Liver (tissue), 9 donors: ENCODE data around the gene CDH4. TPM values are rescaled to one million over a fixed set of nuclear protein-coding genes. Genes with fewer than 3 reads are reported as not detected.

ENCODE experiments used
- DNase-seq: peaks from one replicate; pipeline ENCODE4 v3.0.0-alpha.2; 2017; ENCODE audit warnings: low spot score
- H3K27ac ChIP-seq, 2 donors: one replicate each; pipeline ENCODE4 v1.7.0; 2013; ENCODE audit warnings: inconsistent platforms in 2 of 2, low read length in 2 of 2, control low read depth in 1 of 2, low read depth in 1 of 2, mild to moderate bottlenecking in 1 of 2
- H3K27me3 ChIP-seq, 4 donors: one replicate each; pipeline versions ENCODE4 v1.6.1 to v1.7.0; 2013; ENCODE audit warnings: low read length in 3 of 4, inconsistent platforms in 1 of 4, mild to moderate bottlenecking in 1 of 4, moderate library complexity in 1 of 4; ENCODE audit not compliant: control insufficient read depth in 4 of 4, insufficient read depth in 4 of 4
- H3K36me3 ChIP-seq, 4 donors: one replicate each; pipeline versions ENCODE4 v1.6.1 to v1.7.0; 2013; ENCODE audit warnings: low read length in 3 of 4, mild to moderate bottlenecking in 3 of 4, low read depth in 1 of 4, moderate library complexity in 1 of 4; ENCODE audit not compliant: control insufficient read depth in 4 of 4, insufficient read depth in 3 of 4
- H3K4me1 ChIP-seq, 4 donors: one replicate each; pipeline versions ENCODE4 v1.6.1 to v1.7.0; 2013; ENCODE audit warnings: low read length in 3 of 4, mild to moderate bottlenecking in 3 of 4, moderate library complexity in 1 of 4; ENCODE audit not compliant: control insufficient read depth in 4 of 4, insufficient read depth in 4 of 4
- H3K4me3 ChIP-seq, 3 donors: one replicate each; pipeline versions ENCODE4 v1.6.1 to v1.7.0; 2013; ENCODE audit warnings: low read length in 3 of 3, control low read depth in 1 of 3, low read depth in 1 of 3, mild to moderate bottlenecking in 1 of 3
- H3K9ac ChIP-seq, 2 donors: one replicate each; pipeline ENCODE4 v1.7.0; 2013; ENCODE audit warnings: low read length in 2 of 2, mild to moderate bottlenecking in 2 of 2, moderate library complexity in 2 of 2, control low read depth in 1 of 2, low read depth in 1 of 2
- H3K9me3 ChIP-seq, 4 donors: one replicate each; pipeline versions ENCODE4 v1.6.1 to v1.7.0; 2013; ENCODE audit warnings: low read length in 3 of 4; ENCODE audit not compliant: control insufficient read depth in 4 of 4
- EGR1 ChIP-seq, 2 donors: IDR thresholded peaks; 2 replicates each; pipeline ENCODE4 v1.6.1; 2016 to 2018; ENCODE audit warnings: antibody characterized with exemption in 2 of 2, low read depth in 2 of 2
- FOXA1 ChIP-seq: IDR thresholded peaks from 2 replicates; pipeline ENCODE4 v1.6.1; 2016; ENCODE audit warnings: antibody characterized with exemption
- FOXA2 ChIP-seq: IDR thresholded peaks from 2 replicates; pipeline ENCODE4 v1.6.1; 2016; ENCODE audit warnings: antibody characterized with exemption
- GABPA ChIP-seq, 2 donors: IDR thresholded peaks in 1 of 2; conservative IDR thresholded peaks in 1 of 2; 2 replicates each; pipeline ENCODE4 v1.6.1; 2016; ENCODE audit warnings: antibody characterized with exemption in 2 of 2, mild to moderate bottlenecking in 1 of 2, moderate library complexity in 1 of 2
- HNF4A ChIP-seq, 2 donors: conservative IDR thresholded peaks; 2 replicates each; pipeline ENCODE4 v1.6.1; 2016; ENCODE audit warnings: antibody characterized with exemption in 2 of 2, mild to moderate bottlenecking in 2 of 2
- HNF4G ChIP-seq: IDR thresholded peaks from 2 replicates; pipeline ENCODE4 v1.6.1; 2016; ENCODE audit warnings: antibody characterized with exemption
- JUND ChIP-seq, 2 donors: IDR thresholded peaks; 2 replicates each; pipeline ENCODE4 v1.6.1; 2016; ENCODE audit warnings: antibody characterized with exemption in 2 of 2
- NR2F2 ChIP-seq: IDR thresholded peaks from 2 replicates; pipeline ENCODE4 v1.6.1; 2016; ENCODE audit warnings: antibody characterized with exemption
- RAD21 ChIP-seq, 2 donors: IDR thresholded peaks; 2 replicates each; pipeline ENCODE4 v1.6.1; 2016; ENCODE audit warnings: antibody characterized with exemption in 2 of 2, mild to moderate bottlenecking in 2 of 2
- RXRA ChIP-seq, 2 donors: IDR thresholded peaks; 2 replicates each; pipeline ENCODE4 v1.6.1; 2017 to 2018; ENCODE audit warnings: antibody characterized with exemption in 2 of 2, mild to moderate bottlenecking in 1 of 2
- SP1 ChIP-seq: IDR thresholded peaks from 2 replicates; pipeline ENCODE4 v1.6.1; 2018; ENCODE audit warnings: antibody characterized with exemption, mild to moderate bottlenecking
- YY1 ChIP-seq: IDR thresholded peaks from 2 replicates; pipeline ENCODE4 v1.6.1; 2016; ENCODE audit warnings: antibody characterized with exemption, mild to moderate bottlenecking
- WGBS: extraction: QIAGEN DNeasy Blood & Tissue Kit; methylation state at CpG from one replicate; pipeline ENCODE4 v1.1.7; 2013; 5-methylcytosine and 5-hydroxymethylcytosine counted together
- polyA plus RNA-seq, 2 donors: library from polyadenylated mRNA; stranded (reverse) in 1 of 2; unstranded in 1 of 2; fragments of 200-250 nt in 1 of 2; fragments of >200 nt in 1 of 2; fragmentation: Nextera tagmentation in 1 of 2; extraction: Ambion mirVana in 1 of 2; gene quantifications; one replicate each; pipeline versions ENCODE4 v1.2.1 to v1.2.3, GENCODE V29; 2013 to 2015
- total RNA-seq, 2 donors: library from RNA; depleted of rRNA; stranded (reverse); fragments of >200 nt; gene quantifications; one replicate each; pipeline ENCODE4 v1.2.3, GENCODE V29; 2014
- TF ChIP-seq, protein P1 (sequence below): IDR thresholded peaks from 2 replicates; pipeline ENCODE4 v1.6.1; 2016; ENCODE audit warnings: antibody characterized with exemption, mild to moderate bottlenecking
- TF ChIP-seq, protein P2 (sequence below): IDR thresholded peaks from 2 replicates; pipeline ENCODE4 v1.6.1; 2016; ENCODE audit warnings: antibody characterized with exemption
- TF ChIP-seq, protein P3 (sequence below): fragments of 150-350 bp; IDR thresholded peaks from 2 replicates; pipeline ENCODE4 v1.5.1; 2017; ENCODE audit warnings: improper control_type of control experiment, low read depth, low read length; ENCODE audit not compliant: missing input control
- TF ChIP-seq, protein P4 (sequence below): IDR thresholded peaks from 2 replicates; pipeline ENCODE4 v1.6.1; 2016; ENCODE audit warnings: antibody characterized with exemption
- TF ChIP-seq, protein P5 (sequence below): IDR thresholded peaks from 2 replicates; pipeline ENCODE4 v1.6.1; 2016; ENCODE audit warnings: antibody characterized with exemption
- donor health status: healthy.
- donor health status: healthy.
- donor health status: healthy.
- donor health status: healthy.
- donor health status: healthy.

CDH4 gene
- total and polyA plus RNA-seq, 4 donors, result 0.03 to 0.25 (median 0.19) TPM; not detected in 1

DNA sequence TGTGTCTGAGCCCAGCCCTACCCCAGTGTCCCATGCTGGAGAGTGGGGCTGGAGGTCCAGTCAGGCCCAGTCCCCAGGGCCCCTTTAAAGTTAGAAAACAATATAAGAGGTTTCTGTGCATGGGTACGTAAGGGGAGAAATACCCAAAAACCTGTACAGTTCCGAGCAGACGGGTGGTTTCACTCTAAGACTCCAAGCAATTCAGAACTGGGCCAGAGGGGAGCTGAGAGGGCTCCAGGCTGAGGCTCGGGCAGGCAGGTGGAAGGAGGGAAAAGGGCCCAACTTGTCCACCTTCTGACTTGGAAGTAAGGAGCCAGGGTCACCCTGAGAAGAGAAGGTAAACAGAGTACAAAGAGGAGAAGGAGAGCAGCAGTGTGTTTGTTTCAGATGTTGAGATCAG, 296.0 kb downstream of the CDH4 start:
- no peak for DNase-seq
- TF ChIP-seq, protein P1, sequence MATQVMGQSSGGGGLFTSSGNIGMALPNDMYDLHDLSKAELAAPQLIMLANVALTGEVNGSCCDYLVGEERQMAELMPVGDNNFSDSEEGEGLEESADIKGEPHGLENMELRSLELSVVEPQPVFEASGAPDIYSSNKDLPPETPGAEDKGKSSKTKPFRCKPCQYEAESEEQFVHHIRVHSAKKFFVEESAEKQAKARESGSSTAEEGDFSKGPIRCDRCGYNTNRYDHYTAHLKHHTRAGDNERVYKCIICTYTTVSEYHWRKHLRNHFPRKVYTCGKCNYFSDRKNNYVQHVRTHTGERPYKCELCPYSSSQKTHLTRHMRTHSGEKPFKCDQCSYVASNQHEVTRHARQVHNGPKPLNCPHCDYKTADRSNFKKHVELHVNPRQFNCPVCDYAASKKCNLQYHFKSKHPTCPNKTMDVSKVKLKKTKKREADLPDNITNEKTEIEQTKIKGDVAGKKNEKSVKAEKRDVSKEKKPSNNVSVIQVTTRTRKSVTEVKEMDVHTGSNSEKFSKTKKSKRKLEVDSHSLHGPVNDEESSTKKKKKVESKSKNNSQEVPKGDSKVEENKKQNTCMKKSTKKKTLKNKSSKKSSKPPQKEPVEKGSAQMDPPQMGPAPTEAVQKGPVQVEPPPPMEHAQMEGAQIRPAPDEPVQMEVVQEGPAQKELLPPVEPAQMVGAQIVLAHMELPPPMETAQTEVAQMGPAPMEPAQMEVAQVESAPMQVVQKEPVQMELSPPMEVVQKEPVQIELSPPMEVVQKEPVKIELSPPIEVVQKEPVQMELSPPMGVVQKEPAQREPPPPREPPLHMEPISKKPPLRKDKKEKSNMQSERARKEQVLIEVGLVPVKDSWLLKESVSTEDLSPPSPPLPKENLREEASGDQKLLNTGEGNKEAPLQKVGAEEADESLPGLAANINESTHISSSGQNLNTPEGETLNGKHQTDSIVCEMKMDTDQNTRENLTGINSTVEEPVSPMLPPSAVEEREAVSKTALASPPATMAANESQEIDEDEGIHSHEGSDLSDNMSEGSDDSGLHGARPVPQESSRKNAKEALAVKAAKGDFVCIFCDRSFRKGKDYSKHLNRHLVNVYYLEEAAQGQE, result no peak
- TF ChIP-seq, protein P2, sequence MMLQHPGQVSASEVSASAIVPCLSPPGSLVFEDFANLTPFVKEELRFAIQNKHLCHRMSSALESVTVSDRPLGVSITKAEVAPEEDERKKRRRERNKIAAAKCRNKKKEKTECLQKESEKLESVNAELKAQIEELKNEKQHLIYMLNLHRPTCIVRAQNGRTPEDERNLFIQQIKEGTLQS, result no peak
- TF ChIP-seq HNF4G (no peak), RXRA (IDR thresholded peaks at IDR 0.05) (no peak), FOXA1 (no peak)
- no peaks in the 10 kb centered on the region for H3K4me1 ChIP-seq
- H3K9me3 ChIP-seq, result peaks cover 0 to 6% (median 0%) of the 10 kb centered on the region in 4 donors
- no peak overlapping the region for H3K27ac ChIP-seq
- H3K27me3 ChIP-seq, result peaks cover 0 to 5% (median 1%) of the 10 kb centered on the region in 4 donors
- 67% methylated on average over 4 of the region's 4 CpGs for WGBS
- H3K9ac ChIP-seq, result no peak overlapping the region
- H3K4me3 ChIP-seq, result no peak overlapping the region
- H3K36me3 ChIP-seq, result no peaks in the 10 kb centered on the region

DNA sequence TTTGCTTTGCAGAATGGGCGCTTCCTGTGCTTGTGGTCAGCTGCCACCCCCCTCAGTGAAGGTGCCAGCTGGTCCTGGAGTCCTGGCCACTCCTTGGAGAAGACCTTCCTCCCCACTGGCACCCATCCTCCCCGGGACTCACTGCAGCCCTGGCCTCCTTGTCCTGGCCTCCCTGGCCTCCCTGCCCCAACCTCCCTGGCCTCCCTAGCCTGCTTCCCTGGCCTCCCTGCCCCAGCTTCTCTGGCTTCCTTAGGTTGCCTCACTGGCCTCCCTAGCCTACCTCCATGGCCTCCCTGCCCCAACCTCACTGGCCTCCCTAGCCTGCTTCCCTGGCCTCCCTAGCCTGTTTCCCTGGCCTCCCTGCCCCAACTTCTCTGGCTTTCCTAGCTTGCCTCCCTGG, 297.8 kb downstream of the CDH4 start:
- Histone ChIP-seq H3K36me3 (no peaks in the 10 kb centered on the region), H3K27me3 (peaks cover 0 to 5% (median 1%) of the 10 kb centered on the region in 4 donors), H3K27ac (no peak overlapping the region), H3K9ac (no peak overlapping the region), H3K9me3 (peaks cover 0 to 6% (median 0%) of the 10 kb centered on the region in 4 donors), H3K4me1 (no peaks in the 10 kb centered on the region), H3K4me3 (no peak overlapping the region)
- TF ChIP-seq RXRA (IDR thresholded peaks at IDR 0.05) (no peak), FOXA1 (no peak), HNF4A (conservative IDR thresholded peaks at IDR 0.05) (no peak)
- 85% methylated on average over 2 of the region's 2 CpGs for WGBS
- DNase-seq, result no peak

DNA sequence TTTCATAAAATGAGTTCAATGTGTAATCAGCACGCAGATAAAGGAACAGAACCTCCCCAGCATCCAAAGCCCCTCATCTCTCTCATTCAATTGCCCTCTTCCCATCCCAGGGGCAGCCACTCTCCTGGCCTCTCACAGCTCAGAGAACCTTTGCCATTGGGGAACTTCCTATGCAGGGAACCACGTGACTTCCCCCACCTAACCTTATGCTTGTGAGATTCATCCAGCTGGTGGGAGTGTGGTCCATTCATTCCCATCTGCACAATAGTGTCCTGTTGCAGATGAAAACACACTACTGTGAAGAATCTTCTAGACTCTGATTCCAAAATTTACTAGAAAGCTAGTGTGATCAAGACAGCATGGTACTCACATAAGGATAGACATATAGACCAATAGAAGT, 299.3 kb downstream of the CDH4 start:
- Histone ChIP-seq H3K27ac (no peak overlapping the region), H3K27me3 (peaks cover 0 to 5% (median 1%) of the 10 kb centered on the region in 4 donors), H3K9me3 (peaks cover 0 to 6% (median 0%) of the 10 kb centered on the region in 4 donors), H3K4me3 (no peak overlapping the region), H3K9ac (no peak overlapping the region), H3K4me1 (no peaks in the 10 kb centered on the region), H3K36me3 (no peaks in the 10 kb centered on the region)
- WGBS, result 79% methylated on average over 2 of the region's 2 CpGs
- DNase-seq, result no peak
- TF ChIP-seq RAD21 (IDR thresholded peaks at IDR 0.05) (no peak), SP1 (no peak), JUND (IDR thresholded peaks at IDR 0.05) (no peak), RXRA (IDR thresholded peaks at IDR 0.05) (no peak), YY1 (no peak), FOXA1 (no peak), EGR1 (IDR thresholded peaks at IDR 0.05; ENCODE audit: low read depth in 2 of 2) (no peak), GABPA (IDR thresholded peaks at IDR 0.05 in 1 of 2, conservative IDR thresholded peaks at IDR 0.05 in 1 of 2) (no peak), FOXA2 (no peak), NR2F2 (no peak)
- TF ChIP-seq, protein P3, sequence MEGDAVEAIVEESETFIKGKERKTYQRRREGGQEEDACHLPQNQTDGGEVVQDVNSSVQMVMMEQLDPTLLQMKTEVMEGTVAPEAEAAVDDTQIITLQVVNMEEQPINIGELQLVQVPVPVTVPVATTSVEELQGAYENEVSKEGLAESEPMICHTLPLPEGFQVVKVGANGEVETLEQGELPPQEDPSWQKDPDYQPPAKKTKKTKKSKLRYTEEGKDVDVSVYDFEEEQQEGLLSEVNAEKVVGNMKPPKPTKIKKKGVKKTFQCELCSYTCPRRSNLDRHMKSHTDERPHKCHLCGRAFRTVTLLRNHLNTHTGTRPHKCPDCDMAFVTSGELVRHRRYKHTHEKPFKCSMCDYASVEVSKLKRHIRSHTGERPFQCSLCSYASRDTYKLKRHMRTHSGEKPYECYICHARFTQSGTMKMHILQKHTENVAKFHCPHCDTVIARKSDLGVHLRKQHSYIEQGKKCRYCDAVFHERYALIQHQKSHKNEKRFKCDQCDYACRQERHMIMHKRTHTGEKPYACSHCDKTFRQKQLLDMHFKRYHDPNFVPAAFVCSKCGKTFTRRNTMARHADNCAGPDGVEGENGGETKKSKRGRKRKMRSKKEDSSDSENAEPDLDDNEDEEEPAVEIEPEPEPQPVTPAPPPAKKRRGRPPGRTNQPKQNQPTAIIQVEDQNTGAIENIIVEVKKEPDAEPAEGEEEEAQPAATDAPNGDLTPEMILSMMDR, result no peak
- TF ChIP-seq, protein P2, result no peak
- TF ChIP-seq, protein P4, sequence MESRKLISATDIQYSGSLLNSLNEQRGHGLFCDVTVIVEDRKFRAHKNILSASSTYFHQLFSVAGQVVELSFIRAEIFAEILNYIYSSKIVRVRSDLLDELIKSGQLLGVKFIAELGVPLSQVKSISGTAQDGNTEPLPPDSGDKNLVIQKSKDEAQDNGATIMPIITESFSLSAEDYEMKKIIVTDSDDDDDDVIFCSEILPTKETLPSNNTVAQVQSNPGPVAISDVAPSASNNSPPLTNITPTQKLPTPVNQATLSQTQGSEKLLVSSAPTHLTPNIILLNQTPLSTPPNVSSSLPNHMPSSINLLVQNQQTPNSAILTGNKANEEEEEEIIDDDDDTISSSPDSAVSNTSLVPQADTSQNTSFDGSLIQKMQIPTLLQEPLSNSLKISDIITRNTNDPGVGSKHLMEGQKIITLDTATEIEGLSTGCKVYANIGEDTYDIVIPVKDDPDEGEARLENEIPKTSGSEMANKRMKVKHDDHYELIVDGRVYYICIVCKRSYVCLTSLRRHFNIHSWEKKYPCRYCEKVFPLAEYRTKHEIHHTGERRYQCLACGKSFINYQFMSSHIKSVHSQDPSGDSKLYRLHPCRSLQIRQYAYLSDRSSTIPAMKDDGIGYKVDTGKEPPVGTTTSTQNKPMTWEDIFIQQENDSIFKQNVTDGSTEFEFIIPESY, result no peak
- TF ChIP-seq, protein P5, sequence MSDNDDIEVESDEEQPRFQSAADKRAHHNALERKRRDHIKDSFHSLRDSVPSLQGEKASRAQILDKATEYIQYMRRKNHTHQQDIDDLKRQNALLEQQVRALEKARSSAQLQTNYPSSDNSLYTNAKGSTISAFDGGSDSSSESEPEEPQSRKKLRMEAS, result no peak
